Liver (tissue), 9 donors: Measurements from ENCODE around the gene COLEC11. TPM values are rescaled to one million over a fixed set of nuclear protein-coding genes. Genes with fewer than 3 reads are reported as not detected.

Experiments used
- DNase-seq: peaks from one replicate; pipeline ENCODE4 v3.0.0-alpha.2; 2017; ENCODE audit warnings: low spot score
- H3K27ac ChIP-seq, 2 donors: one replicate each; pipeline ENCODE4 v1.7.0; 2013; ENCODE audit warnings: inconsistent platforms in 2 of 2, low read length in 2 of 2, control low read depth in 1 of 2, low read depth in 1 of 2, mild to moderate bottlenecking in 1 of 2
- H3K27me3 ChIP-seq, 4 donors: one replicate each; pipeline versions ENCODE4 v1.6.1 to v1.7.0; 2013; ENCODE audit warnings: low read length in 3 of 4, inconsistent platforms in 1 of 4, mild to moderate bottlenecking in 1 of 4, moderate library complexity in 1 of 4; ENCODE audit not compliant: control insufficient read depth in 4 of 4, insufficient read depth in 4 of 4
- H3K36me3 ChIP-seq, 4 donors: one replicate each; pipeline versions ENCODE4 v1.6.1 to v1.7.0; 2013; ENCODE audit warnings: low read length in 3 of 4, mild to moderate bottlenecking in 3 of 4, low read depth in 1 of 4, moderate library complexity in 1 of 4; ENCODE audit not compliant: control insufficient read depth in 4 of 4, insufficient read depth in 3 of 4
- H3K4me1 ChIP-seq, 4 donors: one replicate each; pipeline versions ENCODE4 v1.6.1 to v1.7.0; 2013; ENCODE audit warnings: low read length in 3 of 4, mild to moderate bottlenecking in 3 of 4, moderate library complexity in 1 of 4; ENCODE audit not compliant: control insufficient read depth in 4 of 4, insufficient read depth in 4 of 4
- H3K4me3 ChIP-seq, 3 donors: one replicate each; pipeline versions ENCODE4 v1.6.1 to v1.7.0; 2013; ENCODE audit warnings: low read length in 3 of 3, control low read depth in 1 of 3, low read depth in 1 of 3, mild to moderate bottlenecking in 1 of 3
- H3K9ac ChIP-seq, 2 donors: one replicate each; pipeline ENCODE4 v1.7.0; 2013; ENCODE audit warnings: low read length in 2 of 2, mild to moderate bottlenecking in 2 of 2, moderate library complexity in 2 of 2, control low read depth in 1 of 2, low read depth in 1 of 2
- H3K9me3 ChIP-seq, 4 donors: one replicate each; pipeline versions ENCODE4 v1.6.1 to v1.7.0; 2013; ENCODE audit warnings: low read length in 3 of 4; ENCODE audit not compliant: control insufficient read depth in 4 of 4
- ATF3 ChIP-seq: IDR thresholded peaks from 2 replicates; pipeline ENCODE4 v1.6.1; 2016; ENCODE audit warnings: antibody characterized with exemption
- EGR1 ChIP-seq, 2 donors: IDR thresholded peaks; 2 replicates each; pipeline ENCODE4 v1.6.1; 2016 to 2018; ENCODE audit warnings: antibody characterized with exemption in 2 of 2, low read depth in 2 of 2
- FOXA1 ChIP-seq: IDR thresholded peaks from 2 replicates; pipeline ENCODE4 v1.6.1; 2016; ENCODE audit warnings: antibody characterized with exemption
- GABPA ChIP-seq, 2 donors: IDR thresholded peaks in 1 of 2; conservative IDR thresholded peaks in 1 of 2; 2 replicates each; pipeline ENCODE4 v1.6.1; 2016; ENCODE audit warnings: antibody characterized with exemption in 2 of 2, mild to moderate bottlenecking in 1 of 2, moderate library complexity in 1 of 2
- HNF4A ChIP-seq, 2 donors: conservative IDR thresholded peaks; 2 replicates each; pipeline ENCODE4 v1.6.1; 2016; ENCODE audit warnings: antibody characterized with exemption in 2 of 2, mild to moderate bottlenecking in 2 of 2
- HNF4G ChIP-seq: IDR thresholded peaks from 2 replicates; pipeline ENCODE4 v1.6.1; 2016; ENCODE audit warnings: antibody characterized with exemption
- NR2F2 ChIP-seq: IDR thresholded peaks from 2 replicates; pipeline ENCODE4 v1.6.1; 2016; ENCODE audit warnings: antibody characterized with exemption
- RAD21 ChIP-seq, 2 donors: IDR thresholded peaks; 2 replicates each; pipeline ENCODE4 v1.6.1; 2016; ENCODE audit warnings: antibody characterized with exemption in 2 of 2, mild to moderate bottlenecking in 2 of 2
- REST ChIP-seq: IDR thresholded peaks from 2 replicates; pipeline ENCODE4 v1.6.1; 2016; ENCODE audit warnings: antibody characterized with exemption, mild to moderate bottlenecking
- RXRA ChIP-seq, 2 donors: IDR thresholded peaks; 2 replicates each; pipeline ENCODE4 v1.6.1; 2017 to 2018; ENCODE audit warnings: antibody characterized with exemption in 2 of 2, mild to moderate bottlenecking in 1 of 2
- TAF1 ChIP-seq: conservative IDR thresholded peaks from 2 replicates; pipeline ENCODE4 v1.6.1; 2016; ENCODE audit warnings: antibody characterized with exemption, mild to moderate bottlenecking
- YY1 ChIP-seq: IDR thresholded peaks from 2 replicates; pipeline ENCODE4 v1.6.1; 2016; ENCODE audit warnings: antibody characterized with exemption, mild to moderate bottlenecking
- WGBS: extraction: QIAGEN DNeasy Blood & Tissue Kit; methylation state at CpG from one replicate; pipeline ENCODE4 v1.1.7; 2013; 5-methylcytosine and 5-hydroxymethylcytosine counted together
- polyA plus RNA-seq, 2 donors: library from polyadenylated mRNA; stranded (reverse) in 1 of 2; unstranded in 1 of 2; fragments of 200-250 nt in 1 of 2; fragments of >200 nt in 1 of 2; fragmentation: Nextera tagmentation in 1 of 2; extraction: Ambion mirVana in 1 of 2; gene quantifications; one replicate each; pipeline versions ENCODE4 v1.2.1 to v1.2.3, GENCODE V29; 2013 to 2015
- total RNA-seq, 2 donors: library from RNA; depleted of rRNA; stranded (reverse); fragments of >200 nt; gene quantifications; one replicate each; pipeline ENCODE4 v1.2.3, GENCODE V29; 2014
- TF ChIP-seq, protein P1 (sequence below): IDR thresholded peaks from 2 replicates; pipeline ENCODE4 v1.6.1; 2016; ENCODE audit warnings: antibody characterized with exemption
- TF ChIP-seq, protein P2 (sequence below): IDR thresholded peaks from 2 replicates; pipeline ENCODE4 v1.6.1; 2016; ENCODE audit warnings: antibody characterized with exemption
- TF ChIP-seq, protein P3 (sequence below): fragments of 150-350 bp; IDR thresholded peaks from 2 replicates; pipeline ENCODE4 v1.5.1; 2017; ENCODE audit warnings: improper control_type of control experiment, low read depth, low read length; ENCODE audit not compliant: missing input control
- donor health status: healthy.
- donor health status: healthy.
- donor health status: healthy.
- donor health status: healthy.
- donor health status: healthy.

Gene COLEC11
- total and polyA plus RNA-seq, 4 donors: 31.0 to 100 (median 70.9) TPM

- H3K27ac ChIP-seq: no peak overlapping the region
- 71% methylated on average over 36 of the region's 36 CpGs for WGBS
- no peaks in the 10 kb centered on the region for H3K27me3 ChIP-seq
- H3K9me3 ChIP-seq: no peaks in the 10 kb centered on the region
- H3K9ac ChIP-seq: no peak overlapping the region
- no peak overlapping the region for H3K4me3 ChIP-seq
- peak; percentile 46 for DNase-seq
- TF ChIP-seq REST (no peak), HNF4G (no peak), YY1 (no peak), NR2F2 (peak; percentile 97), HNF4A (conservative IDR thresholded peaks at IDR 0.05) (peak; percentile 46 to 67), FOXA1 (no peak), GABPA (IDR thresholded peaks at IDR 0.05 in 1 of 2, conservative IDR thresholded peaks at IDR 0.05 in 1 of 2) (no peak), RAD21 (IDR thresholded peaks at IDR 0.05) (no peak), RXRA (IDR thresholded peaks at IDR 0.05) (peak; percentile 27 to 34), ATF3 (no peak), TAF1 (no peak), EGR1 (IDR thresholded peaks at IDR 0.05; ENCODE audit: low read depth in 2 of 2) (no peak)
- TF ChIP-seq, protein P1, sequence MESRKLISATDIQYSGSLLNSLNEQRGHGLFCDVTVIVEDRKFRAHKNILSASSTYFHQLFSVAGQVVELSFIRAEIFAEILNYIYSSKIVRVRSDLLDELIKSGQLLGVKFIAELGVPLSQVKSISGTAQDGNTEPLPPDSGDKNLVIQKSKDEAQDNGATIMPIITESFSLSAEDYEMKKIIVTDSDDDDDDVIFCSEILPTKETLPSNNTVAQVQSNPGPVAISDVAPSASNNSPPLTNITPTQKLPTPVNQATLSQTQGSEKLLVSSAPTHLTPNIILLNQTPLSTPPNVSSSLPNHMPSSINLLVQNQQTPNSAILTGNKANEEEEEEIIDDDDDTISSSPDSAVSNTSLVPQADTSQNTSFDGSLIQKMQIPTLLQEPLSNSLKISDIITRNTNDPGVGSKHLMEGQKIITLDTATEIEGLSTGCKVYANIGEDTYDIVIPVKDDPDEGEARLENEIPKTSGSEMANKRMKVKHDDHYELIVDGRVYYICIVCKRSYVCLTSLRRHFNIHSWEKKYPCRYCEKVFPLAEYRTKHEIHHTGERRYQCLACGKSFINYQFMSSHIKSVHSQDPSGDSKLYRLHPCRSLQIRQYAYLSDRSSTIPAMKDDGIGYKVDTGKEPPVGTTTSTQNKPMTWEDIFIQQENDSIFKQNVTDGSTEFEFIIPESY: no peak
- TF ChIP-seq, protein P2, sequence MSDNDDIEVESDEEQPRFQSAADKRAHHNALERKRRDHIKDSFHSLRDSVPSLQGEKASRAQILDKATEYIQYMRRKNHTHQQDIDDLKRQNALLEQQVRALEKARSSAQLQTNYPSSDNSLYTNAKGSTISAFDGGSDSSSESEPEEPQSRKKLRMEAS: no peak
- TF ChIP-seq, protein P3, sequence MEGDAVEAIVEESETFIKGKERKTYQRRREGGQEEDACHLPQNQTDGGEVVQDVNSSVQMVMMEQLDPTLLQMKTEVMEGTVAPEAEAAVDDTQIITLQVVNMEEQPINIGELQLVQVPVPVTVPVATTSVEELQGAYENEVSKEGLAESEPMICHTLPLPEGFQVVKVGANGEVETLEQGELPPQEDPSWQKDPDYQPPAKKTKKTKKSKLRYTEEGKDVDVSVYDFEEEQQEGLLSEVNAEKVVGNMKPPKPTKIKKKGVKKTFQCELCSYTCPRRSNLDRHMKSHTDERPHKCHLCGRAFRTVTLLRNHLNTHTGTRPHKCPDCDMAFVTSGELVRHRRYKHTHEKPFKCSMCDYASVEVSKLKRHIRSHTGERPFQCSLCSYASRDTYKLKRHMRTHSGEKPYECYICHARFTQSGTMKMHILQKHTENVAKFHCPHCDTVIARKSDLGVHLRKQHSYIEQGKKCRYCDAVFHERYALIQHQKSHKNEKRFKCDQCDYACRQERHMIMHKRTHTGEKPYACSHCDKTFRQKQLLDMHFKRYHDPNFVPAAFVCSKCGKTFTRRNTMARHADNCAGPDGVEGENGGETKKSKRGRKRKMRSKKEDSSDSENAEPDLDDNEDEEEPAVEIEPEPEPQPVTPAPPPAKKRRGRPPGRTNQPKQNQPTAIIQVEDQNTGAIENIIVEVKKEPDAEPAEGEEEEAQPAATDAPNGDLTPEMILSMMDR: no peak
- H3K36me3 ChIP-seq: no peaks in the 10 kb centered on the region
- peaks cover 0 to 7% (median 2%) of the 10 kb centered on the region in 4 donors for H3K4me1 ChIP-seq
These were observed 62.1 kb downstream of the COLEC11 start for GRCh38 chr2:3656762-3657721.
